GM18520 (cell line): Measurements from ENCODE around the gene ARHGAP33.
"Not testable (repeated sequence)": the region's sequence is repeated elsewhere in the genome, so short reads cannot be mapped to it uniquely, and the experiment has no call there.

Experiments
- ATAC-seq: cut with Tn5 transposase; IDR thresholded peaks from one replicate; pipeline ENCODE4 v1.9.1; 2021; ENCODE audit not compliant: unreplicated experiment

Gene ARHGAP33

DNA sequence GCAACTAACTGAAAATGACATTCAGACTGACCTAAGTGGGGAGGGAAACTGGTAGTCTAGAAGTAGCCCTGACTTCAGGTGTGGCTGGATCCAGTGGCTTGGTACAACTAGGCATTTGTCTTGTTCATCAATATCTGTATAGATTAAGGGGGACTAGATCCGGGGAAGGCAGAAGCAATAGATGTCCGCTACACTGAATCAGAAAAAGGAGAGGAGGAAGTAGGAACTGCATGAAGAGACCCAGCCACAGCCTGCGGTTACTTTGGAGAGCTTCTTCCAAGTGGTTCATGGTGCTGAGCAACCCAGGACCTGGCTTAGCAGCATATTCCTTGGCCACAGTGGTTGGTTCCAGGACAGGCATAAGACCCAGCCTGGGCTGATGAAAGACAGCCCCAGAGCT, 47.2 kb downstream of the ARHGAP33 start:
- ATAC-seq, result no peak

DNA sequence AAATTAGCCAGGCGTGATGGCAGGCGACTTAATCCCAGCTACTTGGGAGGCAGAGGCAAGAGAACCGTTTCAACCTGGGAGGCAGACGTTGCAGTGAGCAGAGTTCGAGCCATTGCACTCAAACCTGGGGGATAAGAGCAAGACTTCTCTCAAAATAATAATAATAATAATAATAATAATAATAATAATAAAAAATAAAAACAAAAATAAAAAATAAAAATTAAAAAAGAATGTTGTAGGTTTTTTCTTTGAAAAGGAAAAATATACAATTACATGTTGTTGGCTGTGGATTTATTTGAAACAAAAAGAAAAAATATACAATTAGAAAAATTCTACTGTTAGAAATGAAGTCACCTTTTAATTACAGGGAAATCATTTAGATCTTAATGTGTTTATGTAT, 48.8 kb downstream of the ARHGAP33 start:
- ATAC-seq, result no peak

DNA sequence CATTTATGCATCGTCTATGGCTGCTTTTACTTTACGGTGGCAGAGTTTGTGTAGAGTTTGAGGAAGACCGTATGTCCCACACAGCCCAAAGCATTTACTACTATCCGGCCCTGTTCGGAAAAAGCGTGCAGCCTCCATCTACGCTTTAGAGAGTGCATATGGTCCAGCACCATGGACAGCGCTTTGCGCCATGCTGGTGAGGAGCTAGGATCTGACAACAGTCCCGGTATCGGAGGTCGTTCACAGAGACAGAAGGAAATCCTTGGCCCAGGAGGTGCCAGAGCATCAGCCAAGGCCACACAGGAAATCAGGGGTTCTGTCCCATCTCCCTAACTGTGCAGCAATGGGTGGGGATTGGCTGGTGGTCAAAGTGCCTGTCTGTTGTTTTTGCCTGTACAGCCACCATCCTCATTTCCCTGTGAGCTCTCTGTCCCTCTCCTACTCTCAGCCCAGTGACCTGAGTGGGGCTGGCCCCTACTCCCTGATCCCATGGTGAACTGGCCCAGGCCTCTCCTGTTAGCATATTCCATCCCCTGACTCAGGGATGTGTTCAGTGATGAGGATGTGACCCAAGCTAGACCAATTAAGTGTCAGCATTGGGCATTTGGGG, 53.4 kb downstream of the ARHGAP33 start:
- no peak for ATAC-seq

DNA sequence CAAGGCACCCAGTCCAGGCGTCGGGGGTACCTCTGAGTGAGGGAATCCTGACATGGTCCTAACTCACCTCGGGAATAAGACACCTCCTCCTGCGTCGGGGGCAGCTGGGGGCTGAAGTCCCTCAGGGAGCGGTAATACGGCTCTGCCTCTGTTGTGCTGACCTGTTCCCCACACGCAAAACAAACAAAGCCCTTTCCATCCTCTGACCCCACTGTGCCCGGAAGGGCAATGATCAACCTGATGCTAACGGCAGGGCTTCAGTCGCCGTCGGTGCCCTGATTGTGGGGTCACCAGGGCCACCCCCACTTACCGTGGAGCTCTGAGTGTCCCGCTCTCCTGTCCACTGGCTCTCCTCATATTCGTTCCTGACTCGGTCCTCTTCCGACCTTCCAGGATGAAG, 55.6 kb downstream of the ARHGAP33 start:
- ATAC-seq, result no peak

DNA sequence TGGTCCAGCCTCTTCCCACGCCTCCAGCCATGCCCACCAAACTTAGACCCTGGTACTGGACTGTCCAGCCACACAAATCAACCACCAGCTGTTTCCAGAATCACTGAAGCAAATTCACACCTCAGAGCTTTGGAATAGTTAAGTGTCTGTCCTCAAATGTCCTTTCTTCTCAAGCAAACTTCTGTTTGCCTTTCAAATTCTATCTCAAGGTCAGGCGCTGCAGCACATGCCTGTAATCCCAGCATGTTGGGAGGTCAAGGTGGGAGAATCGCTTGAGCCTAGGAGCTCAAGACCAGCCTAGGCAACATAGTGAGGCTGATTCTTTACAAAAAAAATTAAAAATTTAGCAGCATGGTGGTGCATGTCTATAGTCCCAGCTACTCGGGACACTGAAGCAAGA, 56.7 kb downstream of the ARHGAP33 start:
- no peak for ATAC-seq

DNA sequence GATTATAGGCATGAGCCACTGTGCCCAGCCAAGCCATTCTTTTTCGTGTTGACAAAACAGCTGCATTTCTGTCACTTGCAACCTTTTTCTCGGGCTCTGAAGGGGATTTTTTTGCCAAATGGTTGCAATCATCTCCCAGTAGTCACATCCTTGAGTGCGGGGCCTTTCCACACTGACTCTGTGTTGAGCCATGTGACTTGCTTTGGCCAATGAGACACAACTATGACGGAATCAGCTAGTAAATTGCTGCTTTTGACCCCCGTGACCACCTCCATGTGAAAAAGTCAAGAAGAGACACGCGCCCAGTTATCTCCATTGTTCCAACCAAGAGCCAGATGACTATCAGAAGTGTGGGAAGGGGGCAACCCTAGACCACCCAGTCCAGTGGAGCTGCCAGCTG, 58.6 kb downstream of the ARHGAP33 start:
- ATAC-seq, result no peak

DNA sequence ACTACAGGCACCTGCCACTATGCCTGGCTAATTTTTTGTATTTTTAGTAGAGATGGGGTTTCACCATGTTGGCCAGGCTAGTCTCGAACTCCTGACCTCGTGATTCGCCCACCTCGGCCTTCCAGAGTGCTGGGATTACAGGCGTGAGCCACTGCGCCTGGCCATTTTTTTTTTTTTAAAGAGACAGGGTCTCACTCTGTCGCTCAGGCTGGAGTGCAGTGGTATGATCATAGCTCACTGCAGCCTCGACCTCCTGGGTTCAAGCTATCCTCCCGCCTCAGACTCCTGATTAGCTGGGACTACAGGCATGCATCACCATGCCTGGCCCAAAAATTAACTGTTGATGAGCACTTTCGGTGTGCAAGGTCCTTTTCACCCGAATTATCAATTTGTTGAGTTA, 60.7 kb downstream of the ARHGAP33 start:
- not testable (repeated sequence) for ATAC-seq
